Astrocyte (in vitro differentiated cells and primary cell): ENCODE measurements around the gene PEX16. TPM values are rescaled to one million over a fixed set of nuclear protein-coding genes. Genes with fewer than 3 reads are reported as not detected.

Source experiments
- DNase-seq: peaks from one replicate; pipeline ENCODE4 v3.0.0-alpha.2; 2010; ENCODE audit warnings: low read depth
- FAIRE-seq: peaks from 2 replicates; lab custom pipeline; 2011; peaks lifted over from hg19 to GRCh38; lab: Jason Lieb, UNC
- H2AFZ ChIP-seq: 2 replicates; pipeline ENCODE4 v1.6.0; 2012; ENCODE audit warnings: low read depth, low read length, inconsistent platforms
- H3K27ac ChIP-seq: 2 replicates; pipeline ENCODE4 v1.5.1; 2011; ENCODE audit warnings: low read depth, low read length, inconsistent platforms
- H3K27me3 ChIP-seq: 2 replicates; pipeline ENCODE4 v1.6.0; 2011; ENCODE audit warnings: low read length, inconsistent platforms; ENCODE audit not compliant: insufficient read depth
- H3K36me3 ChIP-seq: 2 replicates; pipeline ENCODE4 v1.5.1; 2011; ENCODE audit warnings: low read length, inconsistent platforms; ENCODE audit not compliant: insufficient read depth
- H3K4me1 ChIP-seq: 2 replicates; pipeline ENCODE4 v1.5.1; 2011; ENCODE audit warnings: low read length, inconsistent platforms; ENCODE audit not compliant: insufficient read depth
- H3K4me2 ChIP-seq: 2 replicates; pipeline ENCODE4 v1.6.0; 2012; ENCODE audit warnings: low read length, inconsistent platforms
- H3K4me3 ChIP-seq: 2 replicates; pipeline ENCODE4 v1.5.1; 2011; ENCODE audit warnings: low read depth, mild to moderate bottlenecking, low read length, inconsistent platforms; ENCODE audit not compliant: insufficient read depth
- H3K79me2 ChIP-seq: 2 replicates; pipeline ENCODE4 v1.6.0; 2012; ENCODE audit warnings: mild to moderate bottlenecking, low read length, inconsistent platforms; ENCODE audit not compliant: insufficient read depth
- H3K9ac ChIP-seq: 2 replicates; pipeline ENCODE4 v1.6.0; 2012; ENCODE audit warnings: mild to moderate bottlenecking, low read length, inconsistent platforms
- H3K9me3 ChIP-seq: 2 replicates; pipeline ENCODE4 v1.5.1; 2012; ENCODE audit warnings: low read depth, mild to moderate bottlenecking, low read length, inconsistent platforms; ENCODE audit not compliant: insufficient read depth
- H4K20me1 ChIP-seq: 2 replicates; pipeline ENCODE4 v1.6.0; 2012; ENCODE audit warnings: low read length, inconsistent platforms; ENCODE audit not compliant: insufficient read depth
- H3K27ac Mint-ChIP-seq: one replicate; pipeline ENCODE4 v1.8.0; 2021; ENCODE audit warnings: mild to moderate bottlenecking, mixed read lengths; ENCODE audit not compliant: unreplicated experiment
- H3K27me3 Mint-ChIP-seq: one replicate; pipeline ENCODE4 v1.8.0; 2021; ENCODE audit warnings: low read depth, mixed read lengths; ENCODE audit not compliant: unreplicated experiment
- H3K36me3 Mint-ChIP-seq: one replicate; pipeline ENCODE4 v1.8.0; 2021; ENCODE audit warnings: low read depth, mixed read lengths; ENCODE audit not compliant: unreplicated experiment
- H3K4me1 Mint-ChIP-seq: one replicate; pipeline ENCODE4 v1.8.0; 2021; ENCODE audit warnings: low read depth, mixed read lengths; ENCODE audit not compliant: unreplicated experiment
- H3K4me3 Mint-ChIP-seq: one replicate; pipeline ENCODE4 v1.8.0; 2021; ENCODE audit warnings: mild to moderate bottlenecking, moderate library complexity, mixed read lengths; ENCODE audit not compliant: unreplicated experiment
- H3K9me3 Mint-ChIP-seq: one replicate; pipeline ENCODE4 v1.8.0; 2021; ENCODE audit warnings: mild to moderate bottlenecking, mixed read lengths; ENCODE audit not compliant: unreplicated experiment
- EZH2 ChIP-seq: IDR thresholded peaks from 2 replicates; pipeline ENCODE4 v1.6.1; 2012; ENCODE audit warnings: mild to moderate bottlenecking, low read length, inconsistent platforms; ENCODE audit not compliant: insufficient read depth
- total RNA-seq: library from RNA; stranded (reverse); gene quantifications from 2 replicates; pipeline ENCODE4 v1.2.1, GENCODE V29; 2021
- TF ChIP-seq, protein P1 (sequence below): IDR thresholded peaks from 2 replicates; pipeline ENCODE4 v1.5.1; 2011; ENCODE audit warnings: low read depth, mild to moderate bottlenecking, inconsistent platforms, low read length, moderate library complexity; ENCODE audit not compliant: insufficient read depth

PEX16 gene
- total RNA-seq, 1 donor from 2014 or later, result 25.9 TPM

DNA sequence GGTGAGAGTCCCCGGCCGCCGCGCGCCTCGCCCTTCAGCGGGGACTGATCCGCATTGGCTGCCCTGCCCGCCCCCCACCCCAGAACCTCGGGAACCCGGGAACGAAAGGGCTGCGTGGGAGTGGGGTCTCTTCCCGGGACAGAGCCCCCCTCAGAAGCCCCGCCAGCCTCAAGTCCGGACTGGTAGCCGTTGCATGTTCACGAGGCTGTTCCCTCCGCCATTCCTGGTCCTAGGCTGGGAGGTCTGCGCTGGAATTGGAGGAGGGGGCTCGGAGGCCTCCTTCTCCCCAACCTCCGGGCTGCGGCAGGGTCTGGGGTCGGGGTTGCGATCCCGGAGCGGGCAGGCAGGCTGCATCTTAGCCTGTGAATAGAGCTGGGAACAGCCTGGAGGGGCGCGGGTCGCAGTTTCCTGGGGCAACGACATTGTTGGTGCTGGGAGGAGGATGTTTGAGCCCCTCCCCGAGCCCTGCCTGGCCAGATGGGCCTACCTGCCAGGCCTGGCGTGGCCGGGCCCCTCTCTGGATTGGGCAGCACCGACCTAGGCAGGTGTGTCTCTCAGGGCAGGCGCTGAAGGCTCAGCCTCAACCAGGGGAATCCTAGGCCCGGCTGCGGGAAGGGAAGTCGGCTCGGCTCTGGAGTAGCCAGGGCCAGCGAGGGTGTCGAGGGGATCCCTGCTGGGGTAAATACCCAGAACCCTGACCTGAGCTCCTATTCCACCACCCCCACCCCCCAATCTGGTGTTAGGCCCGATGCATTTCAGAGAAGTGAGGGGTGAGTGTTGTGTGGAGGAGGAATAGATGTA is 31.6 kb downstream of the PEX16 start:
- TF ChIP-seq, protein P1, sequence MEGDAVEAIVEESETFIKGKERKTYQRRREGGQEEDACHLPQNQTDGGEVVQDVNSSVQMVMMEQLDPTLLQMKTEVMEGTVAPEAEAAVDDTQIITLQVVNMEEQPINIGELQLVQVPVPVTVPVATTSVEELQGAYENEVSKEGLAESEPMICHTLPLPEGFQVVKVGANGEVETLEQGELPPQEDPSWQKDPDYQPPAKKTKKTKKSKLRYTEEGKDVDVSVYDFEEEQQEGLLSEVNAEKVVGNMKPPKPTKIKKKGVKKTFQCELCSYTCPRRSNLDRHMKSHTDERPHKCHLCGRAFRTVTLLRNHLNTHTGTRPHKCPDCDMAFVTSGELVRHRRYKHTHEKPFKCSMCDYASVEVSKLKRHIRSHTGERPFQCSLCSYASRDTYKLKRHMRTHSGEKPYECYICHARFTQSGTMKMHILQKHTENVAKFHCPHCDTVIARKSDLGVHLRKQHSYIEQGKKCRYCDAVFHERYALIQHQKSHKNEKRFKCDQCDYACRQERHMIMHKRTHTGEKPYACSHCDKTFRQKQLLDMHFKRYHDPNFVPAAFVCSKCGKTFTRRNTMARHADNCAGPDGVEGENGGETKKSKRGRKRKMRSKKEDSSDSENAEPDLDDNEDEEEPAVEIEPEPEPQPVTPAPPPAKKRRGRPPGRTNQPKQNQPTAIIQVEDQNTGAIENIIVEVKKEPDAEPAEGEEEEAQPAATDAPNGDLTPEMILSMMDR, result no peak
- TF ChIP-seq EZH2, result peak; percentile 60
- H2AFZ ChIP-seq, result peak overlapping the region; percentile 34
- H3K4me2 ChIP-seq, result peak overlapping the region; percentile 83
- no peak overlapping the region for H3K9ac ChIP-seq
- Mint-ChIP-seq H3K27ac (no peak overlapping the region), H3K36me3 (peaks cover 13% of the 10 kb centered on the region), H3K27me3 (peaks cover 24% of the 10 kb centered on the region), H3K4me1 (peaks cover 11% of the 10 kb centered on the region), H3K4me3 (peak overlapping the region; percentile 57), H3K9me3 (no peaks in the 10 kb centered on the region)
- H3K4me1 ChIP-seq, result peaks cover 4% of the 10 kb centered on the region
- DNase-seq (no peak), FAIRE-seq (no peak)
- H3K9me3 ChIP-seq, result no peaks in the 10 kb centered on the region
- H3K36me3 ChIP-seq, result peaks cover under 1% of the 10 kb centered on the region
- no peaks in the 10 kb centered on the region for H3K79me2 ChIP-seq
- H3K27ac ChIP-seq, result no peak overlapping the region
- peaks cover 29% of the 10 kb centered on the region for H4K20me1 ChIP-seq
- peaks cover 4% of the 10 kb centered on the region for H3K27me3 ChIP-seq
- peak overlapping the region; percentile 48 for H3K4me3 ChIP-seq

- peak within 1 kb of the TSS; percentile 34 for H2AFZ ChIP-seq
- FAIRE-seq (no peak), DNase-seq (no peak)
- H3K9ac ChIP-seq, result no peak within 1 kb of the TSS
- H3K4me3 ChIP-seq, result peak within 1 kb of the TSS; percentile 48
- peaks cover 4% of the 10 kb centered on the region for H3K4me1 ChIP-seq
- Mint-ChIP-seq H3K27ac (no peak within 1 kb of the TSS), H3K4me1 (peaks cover 13% of the 10 kb centered on the region), H3K36me3 (peaks cover 14% of the 10 kb centered on the region), H3K4me3 (peak within 1 kb of the TSS; percentile 79), H3K9me3 (no peaks in the 10 kb centered on the region), H3K27me3 (peaks cover 23% of the 10 kb centered on the region)
- H3K27ac ChIP-seq, result no peak within 1 kb of the TSS
- peak within 1 kb of the TSS; percentile 83 for H3K4me2 ChIP-seq
- H3K36me3 ChIP-seq, result peaks cover 3% of the 10 kb centered on the region
- no peaks in the 10 kb centered on the region for H3K79me2 ChIP-seq
- TF ChIP-seq, protein P1, result no peak
- TF ChIP-seq EZH2, result no peak
- peaks cover 36% of the 10 kb centered on the region for H4K20me1 ChIP-seq
- H3K27me3 ChIP-seq, result peaks cover 4% of the 10 kb centered on the region
- no peaks in the 10 kb centered on the region for H3K9me3 ChIP-seq
Observed at GRCh38 chr11:45885274-45885920, 32.3 kb downstream of the PEX16 start, which contains the start of gene MAPK8IP1. Gene MAPK8IP1, plus strand, starts transcription at chr11:45885651. Its CDS starts 170 bp downstream, at chr11:45885821.
